ENCODE measurements around the gene SMU1.
A peak's percentile ranks its signal among the peaks of the same experiment; 100 is the strongest.

Gene SMU1

DNA sequence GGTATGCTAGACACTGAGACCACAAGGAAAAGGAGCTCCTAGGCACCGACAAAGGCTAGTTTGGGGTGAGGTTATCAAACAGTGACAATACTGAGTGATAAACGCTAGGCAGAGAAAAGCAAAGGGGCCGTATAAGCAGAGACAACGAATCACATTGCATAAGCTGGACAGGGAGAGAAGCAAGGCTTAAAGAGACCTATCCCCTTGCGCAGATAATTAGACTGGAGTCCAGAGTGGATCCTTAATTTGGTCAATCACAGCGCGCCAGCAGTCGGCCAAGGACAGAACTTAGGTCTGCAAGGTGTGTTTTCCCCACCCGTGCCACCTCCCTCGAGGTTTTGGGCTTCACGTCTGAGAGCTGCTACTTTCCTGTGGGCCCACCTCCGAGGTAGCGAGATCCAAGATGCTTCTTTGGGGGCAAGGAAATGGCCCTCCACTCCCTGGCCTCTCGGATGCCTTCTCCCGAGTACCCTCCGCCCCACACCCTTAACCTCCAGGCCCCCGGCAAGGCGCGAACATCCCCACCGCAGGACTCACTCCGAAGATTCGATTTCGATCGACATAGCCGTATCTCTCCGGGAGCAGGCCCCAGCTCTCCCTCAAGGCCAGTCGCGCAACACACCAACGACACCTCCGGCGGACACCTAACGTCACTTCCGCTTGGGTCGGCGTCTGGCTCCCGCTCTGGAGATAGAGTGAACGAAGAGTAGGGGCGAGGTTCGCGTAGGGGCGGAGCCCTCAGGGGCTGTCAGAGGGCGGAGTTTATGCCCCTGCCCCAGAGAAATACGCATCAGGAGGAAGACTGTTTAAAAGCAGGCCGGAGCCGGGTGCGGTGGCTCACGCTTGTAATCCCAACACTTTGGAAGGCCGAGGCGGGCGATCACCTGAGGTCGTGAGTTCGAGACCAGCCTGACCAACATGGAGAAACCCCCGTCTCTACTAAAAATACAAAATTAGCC, at the start of gene SMU1:
Gene SMU1, minus strand, starts transcription at position 629 of the 959 bp plus-strand sequence. Its CDS starts 66 bp downstream, at position 563.
- DNase-seq: peak; percentile 97

DNA sequence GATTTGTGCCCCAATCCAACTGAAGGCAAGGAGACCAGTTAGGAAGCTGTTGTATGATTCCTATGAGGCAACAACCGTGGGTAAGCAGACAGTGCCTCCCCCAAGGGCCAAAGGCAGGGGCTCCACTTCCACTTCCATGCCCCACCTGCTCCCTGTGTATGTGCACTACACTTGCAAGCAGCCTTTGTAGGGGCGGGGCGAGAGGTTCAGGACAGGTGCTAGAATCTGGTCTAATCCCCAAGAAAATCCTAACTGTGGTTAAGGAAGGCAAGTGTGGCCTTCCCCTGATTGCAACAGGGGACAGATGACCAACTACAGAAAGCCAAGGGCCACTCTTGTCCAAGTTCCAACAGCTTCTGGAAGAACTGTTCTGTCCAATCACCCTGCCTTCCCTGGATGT, 49.0 kb upstream of the SMU1 start:
- no peak for DNase-seq

DNA sequence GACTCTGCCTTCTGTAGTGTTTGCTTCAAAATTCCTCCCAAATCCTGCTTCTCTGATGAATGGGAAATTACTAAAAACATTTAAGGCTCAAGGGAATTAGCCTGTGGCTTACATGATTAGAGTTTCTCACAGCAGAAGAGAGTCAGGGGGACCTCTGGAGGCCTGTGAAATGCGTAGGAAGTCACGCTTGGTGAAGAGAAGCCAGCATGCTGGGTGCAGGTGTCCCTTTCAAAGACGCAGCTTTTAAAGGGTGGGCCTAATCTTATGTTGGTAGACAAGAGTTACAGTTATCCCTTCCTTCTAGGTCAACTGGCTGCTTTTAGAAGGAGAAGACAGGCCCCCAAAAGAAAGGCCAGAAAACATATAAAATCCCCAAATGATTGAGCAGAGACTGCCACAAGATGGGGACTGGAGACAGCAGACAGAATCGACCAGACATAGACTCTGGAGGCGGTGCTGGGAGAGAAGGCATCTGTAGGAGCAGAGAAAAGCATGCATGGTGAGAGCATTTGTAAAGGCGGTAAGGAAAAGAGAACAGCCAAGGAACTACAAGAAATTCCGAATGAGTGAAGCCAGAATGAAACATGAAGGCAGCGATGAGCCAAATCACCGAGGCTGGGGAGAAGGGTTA, 48.4 kb upstream of the SMU1 start:
- DNase-seq: no peak

DNA sequence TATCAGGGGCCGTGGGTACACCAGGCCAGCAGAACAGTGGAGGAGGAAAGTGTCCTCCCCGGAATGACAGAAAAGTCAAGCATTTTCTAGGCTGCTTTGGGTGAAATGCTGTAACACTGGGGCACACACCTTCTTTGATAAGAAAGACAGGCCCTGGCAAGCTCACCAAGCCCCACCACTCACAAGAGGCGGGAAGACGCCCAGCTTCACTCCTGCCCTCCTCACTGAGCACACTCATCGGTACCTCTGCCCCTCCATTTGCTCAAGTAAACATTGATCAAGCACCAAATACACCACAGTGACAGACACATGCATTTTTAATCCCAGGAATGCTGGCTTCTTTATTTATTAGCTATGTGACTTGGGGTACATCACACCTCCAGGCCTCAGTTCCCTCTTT, 47.6 kb upstream of the SMU1 start:
- no peak for DNase-seq

DNA sequence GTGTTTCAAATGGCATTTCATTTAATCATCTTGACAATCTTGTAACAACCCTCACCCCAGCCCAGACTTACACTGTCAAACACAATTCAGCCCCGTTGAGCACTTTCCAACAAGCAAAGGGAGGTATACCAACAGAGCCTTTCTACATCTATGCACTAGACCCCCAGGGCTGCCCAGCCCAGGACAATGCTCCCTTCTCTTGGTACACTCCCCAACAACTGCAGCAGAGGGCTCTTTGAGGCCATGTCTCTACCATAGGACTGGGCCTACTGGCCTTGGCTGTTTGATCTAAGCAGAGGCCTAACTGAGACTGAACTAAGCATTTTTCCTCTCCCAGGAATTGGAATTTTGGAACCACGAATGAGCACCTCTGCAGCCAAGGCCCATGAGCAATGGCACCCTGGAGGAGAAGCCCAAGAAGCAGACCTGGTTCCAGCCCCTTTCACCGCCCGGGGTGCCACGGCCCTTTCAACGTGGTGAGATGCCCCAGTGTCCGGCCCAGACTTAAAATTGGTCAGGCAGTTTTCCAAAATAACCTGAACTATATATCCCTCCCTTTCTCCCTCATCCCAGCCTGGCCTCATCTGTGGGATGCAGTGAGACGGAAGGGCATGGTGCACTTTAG, 47.0 kb upstream of the SMU1 start:
- DNase-seq: no peak

DNA sequence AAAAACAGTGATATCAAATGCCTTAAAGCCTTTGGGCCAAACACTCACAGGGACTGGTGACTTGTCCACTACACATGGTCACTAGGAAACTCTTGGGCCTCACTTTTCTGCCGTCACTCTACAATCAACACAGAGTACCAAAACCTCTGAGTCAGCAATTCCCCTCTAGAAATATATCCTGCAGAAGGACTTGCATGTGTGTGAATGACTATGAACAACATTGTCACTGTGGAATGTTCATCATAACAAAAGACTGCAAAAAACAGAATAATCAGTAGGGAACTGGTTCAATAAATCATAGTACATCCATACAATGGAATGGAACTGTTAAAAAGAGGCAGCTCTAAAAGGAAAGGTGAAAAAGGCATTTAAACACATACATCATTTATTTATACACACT, 44.1 kb upstream of the SMU1 start:
- no peak for DNase-seq

DNA sequence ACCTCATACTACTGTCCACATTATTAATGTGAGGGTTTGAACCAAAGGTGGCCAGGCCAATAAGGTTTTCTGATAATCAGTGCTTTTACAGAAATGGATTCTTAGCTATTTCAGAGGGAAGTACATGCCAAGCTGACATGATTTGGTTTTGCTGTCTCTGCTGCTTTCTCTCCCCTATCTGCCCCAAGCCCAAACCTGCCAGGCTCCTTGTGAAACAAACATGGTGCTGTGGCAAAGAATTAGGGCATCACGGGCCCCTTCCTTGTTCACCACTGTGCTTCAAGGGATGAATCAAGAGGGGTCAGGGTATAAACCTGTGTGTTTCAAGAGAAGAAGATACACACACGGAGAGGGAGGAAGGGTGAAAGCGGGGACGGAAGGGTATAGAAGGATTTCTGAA, 41.3 kb upstream of the SMU1 start:
- no peak for DNase-seq

DNA sequence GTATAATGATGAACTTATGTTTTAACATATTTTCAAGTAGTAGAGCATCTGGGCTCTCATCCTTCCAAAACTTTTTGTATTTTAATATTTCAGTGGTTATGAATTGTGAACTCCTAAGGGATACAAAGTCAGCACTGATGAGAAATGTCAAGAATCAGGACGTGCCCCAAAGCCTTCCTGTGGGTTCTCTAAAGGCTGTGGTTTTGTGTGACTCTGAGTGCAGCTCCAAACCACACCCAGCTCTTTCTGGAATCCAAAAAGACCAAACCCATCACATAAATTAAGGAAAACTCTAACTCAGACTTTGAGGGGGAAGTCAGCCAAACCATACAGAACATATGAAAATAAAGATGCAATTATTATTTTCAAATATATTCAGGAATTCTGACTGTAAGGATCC, 40.8 kb upstream of the SMU1 start:
- DNase-seq: no peak

DNA sequence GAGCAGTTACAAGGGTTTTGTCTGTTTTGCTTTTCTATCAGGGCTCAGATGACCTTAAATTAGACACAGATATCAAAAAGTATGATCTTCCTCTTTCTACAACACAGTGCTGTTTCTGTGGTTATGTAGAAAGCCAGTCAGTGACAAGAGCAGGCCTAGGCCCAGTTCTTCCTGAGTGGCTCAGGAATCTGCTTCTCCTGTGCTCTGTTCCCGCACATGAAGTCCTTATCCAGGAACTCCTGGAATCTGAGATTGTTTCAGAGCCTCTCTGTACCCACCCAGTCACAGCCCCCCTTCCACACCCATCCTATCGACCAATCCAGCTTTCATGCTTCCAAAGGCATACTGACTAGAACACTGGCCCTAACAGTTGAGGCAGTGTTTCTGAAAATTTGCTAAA, 40.4 kb upstream of the SMU1 start:
- DNase-seq: no peak

DNA sequence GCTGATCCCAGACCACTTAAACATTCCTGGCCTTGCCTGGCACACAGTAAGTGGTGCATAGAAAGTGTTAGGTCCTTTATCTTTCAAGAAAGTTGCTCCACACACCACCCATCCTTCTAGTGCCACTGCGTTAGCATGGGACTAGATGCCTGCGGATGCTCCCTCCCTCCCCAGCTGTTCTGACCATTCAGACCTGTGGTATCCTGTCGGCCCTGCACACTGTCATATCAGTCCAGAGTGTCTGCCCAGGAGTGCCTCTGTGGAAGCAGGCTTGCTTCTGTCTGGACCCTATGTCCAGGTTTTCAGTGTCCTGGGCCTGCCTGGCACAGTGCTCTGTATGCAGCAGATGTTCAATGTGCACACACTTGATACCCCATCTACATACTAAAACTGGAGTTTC, 38.3 kb upstream of the SMU1 start:
- DNase-seq: no peak

DNA sequence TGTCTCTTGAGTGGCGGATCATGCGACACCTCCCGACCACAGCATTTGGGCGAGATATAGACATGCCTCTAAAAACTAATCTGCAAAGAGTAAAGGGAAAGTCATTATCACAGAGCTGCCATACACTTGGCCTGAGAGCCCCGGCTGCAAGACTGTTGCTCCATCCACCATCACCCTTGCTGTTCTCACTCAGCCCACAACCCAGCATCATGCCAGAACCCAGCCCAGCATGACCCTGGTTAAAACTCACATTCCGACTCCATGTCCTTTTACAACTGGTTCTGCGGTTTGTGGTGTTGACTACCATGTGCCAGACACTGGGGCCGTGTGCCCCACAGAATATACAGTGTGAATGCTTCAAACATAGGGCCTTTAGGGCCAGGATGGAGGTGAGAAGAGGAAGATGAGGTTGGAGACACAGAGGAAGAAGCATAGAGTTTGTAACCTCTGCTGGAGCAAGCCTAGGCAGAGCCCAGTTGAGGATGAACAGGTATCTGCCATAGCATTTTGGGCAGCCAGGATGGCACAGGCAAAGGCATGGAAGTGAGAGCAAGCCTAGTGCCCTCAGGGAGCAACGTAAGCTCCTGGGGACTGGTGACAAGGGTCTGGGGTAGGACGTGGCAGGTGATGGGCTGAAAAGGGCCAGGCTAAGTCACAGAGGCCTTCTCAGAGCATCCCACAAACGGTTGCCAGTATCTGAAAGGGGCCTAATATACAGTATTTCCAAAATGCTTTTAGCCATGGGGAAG, 37.5 kb upstream of the SMU1 start:
- no peak for DNase-seq

DNA sequence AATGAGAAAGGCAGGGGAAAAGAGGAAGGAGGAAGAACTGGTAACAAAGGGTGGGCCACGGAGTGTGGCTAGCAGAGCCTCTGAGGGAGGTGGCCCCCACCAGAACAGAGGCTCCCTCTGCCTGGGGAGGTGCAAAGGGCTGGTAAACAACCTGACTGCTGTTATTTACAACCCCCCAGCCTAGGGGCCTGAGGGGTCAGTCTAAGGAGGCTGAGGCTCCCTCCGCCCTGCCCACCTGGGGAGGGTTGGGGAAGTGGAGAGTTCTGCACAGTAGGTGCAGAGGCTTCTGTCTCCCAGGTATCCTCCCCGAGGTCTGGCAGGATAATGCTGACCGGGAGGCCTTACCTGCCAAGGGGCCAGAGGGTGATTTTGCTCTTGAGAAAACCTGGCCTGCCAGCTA, 35.6 kb upstream of the SMU1 start:
- no peak for DNase-seq

DNA sequence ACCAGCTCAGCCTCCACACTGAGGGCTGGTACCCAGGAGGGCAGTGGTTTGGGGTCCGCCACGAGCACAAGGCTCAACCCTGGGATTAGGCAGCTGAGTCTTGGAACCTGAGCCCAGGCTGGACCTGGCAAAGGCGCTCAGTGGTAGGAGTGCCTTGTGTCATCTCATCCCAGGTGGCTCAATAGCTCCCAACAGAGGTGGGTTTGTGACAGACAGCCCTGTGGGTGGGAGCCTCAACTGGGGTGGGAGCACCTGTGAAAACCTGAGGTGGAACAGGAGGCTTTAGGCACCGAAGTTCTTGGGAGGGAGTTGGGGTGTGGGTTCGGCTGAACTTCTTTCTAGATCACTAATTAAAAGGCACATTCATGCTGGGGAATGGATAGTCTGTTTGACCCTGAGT, 35.2 kb upstream of the SMU1 start:
- DNase-seq: no peak

DNA sequence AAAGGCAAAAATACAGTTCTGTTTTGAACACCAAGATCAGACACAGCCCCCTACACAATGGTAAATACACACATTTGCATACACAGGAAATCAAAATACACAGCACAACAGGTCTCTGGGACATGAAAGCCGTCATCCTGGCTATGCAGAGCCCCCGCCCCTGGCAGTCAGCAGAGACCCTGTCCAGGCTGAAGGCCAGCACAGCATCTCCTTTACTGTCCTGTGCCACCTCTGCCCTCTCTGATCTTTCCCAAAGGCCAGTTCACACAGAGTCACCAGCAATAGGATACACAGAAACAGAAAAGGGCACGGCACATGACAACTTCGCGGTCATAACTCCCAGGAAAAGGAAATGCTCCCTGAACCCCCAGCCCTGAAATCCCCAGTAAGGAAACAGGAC, 34.2 kb upstream of the SMU1 start:
- DNase-seq: no peak

DNA sequence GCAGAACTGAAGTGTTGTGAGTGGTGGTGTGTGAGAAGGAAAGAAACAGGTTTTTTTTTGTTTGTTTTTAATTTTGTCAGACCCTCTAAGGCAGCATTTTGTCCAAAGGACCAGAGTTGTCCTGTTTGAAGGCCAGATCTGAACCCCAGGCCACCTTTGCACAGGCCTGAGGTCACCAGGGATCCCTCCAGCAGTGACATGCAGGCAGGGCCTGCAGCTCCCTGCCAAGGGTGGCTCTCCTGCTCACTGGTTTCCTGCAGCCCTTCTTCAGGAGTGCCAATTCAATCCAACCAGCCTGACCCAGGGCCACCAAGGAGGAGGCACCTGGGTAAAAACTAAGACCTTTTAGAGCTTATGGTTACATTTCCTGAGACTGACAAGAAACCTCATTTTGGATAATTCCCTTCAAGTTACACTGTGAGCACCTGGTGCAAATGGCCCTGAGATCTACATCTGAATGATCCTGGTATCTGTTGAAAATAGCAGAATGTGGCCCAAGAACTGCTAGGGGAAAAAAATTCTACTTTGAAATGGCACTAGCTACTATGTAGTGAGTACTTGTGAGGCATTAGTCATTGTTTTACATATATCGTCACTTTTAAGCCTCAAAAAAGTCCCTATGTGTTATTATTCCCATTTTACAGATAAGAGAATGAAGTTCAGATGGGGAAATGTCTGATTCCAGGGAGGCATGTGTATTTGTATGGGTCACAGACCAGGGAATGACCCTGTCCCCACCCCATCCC, 33.5 kb upstream of the SMU1 start:
- no peak for DNase-seq

DNA sequence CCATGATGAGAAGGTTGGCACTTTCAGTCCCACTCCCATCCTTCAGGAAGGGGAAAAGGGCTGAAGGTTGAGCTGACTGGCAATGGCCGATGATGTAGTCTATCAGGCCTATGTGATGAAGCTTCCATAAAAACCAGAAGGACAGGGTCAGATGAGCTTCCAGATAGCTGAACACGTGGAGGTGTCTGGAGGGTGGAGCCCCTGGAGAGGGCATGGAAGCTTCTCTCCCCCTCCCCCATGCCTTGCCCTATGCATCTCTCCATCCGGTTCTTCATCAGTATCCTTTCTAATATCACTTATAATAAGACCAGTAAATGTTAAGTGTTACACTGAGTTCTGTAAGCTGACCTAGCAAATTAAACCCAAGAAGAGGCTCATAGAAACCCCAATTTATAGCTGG, 32.6 kb upstream of the SMU1 start:
- no peak for DNase-seq

DNA sequence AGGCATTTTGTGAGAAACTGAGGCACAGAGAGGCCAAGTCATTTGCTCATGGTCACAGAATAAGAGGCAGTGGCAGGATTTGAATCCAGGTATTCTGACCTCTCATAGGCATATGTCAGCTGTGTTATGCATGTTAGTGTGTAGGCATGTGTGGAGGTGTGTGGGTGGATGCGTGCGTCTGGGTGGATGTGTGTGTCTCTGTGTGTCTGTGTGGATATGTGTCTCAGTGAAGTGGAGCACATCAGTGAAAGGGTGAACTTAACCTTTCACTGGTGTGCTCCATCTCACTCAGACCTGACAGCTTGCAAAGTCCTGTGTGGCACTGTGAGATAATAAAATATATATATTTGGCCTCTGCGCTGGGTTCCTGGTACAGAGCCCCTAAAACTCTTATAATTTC, 32.0 kb upstream of the SMU1 start:
- DNase-seq: no peak

DNA sequence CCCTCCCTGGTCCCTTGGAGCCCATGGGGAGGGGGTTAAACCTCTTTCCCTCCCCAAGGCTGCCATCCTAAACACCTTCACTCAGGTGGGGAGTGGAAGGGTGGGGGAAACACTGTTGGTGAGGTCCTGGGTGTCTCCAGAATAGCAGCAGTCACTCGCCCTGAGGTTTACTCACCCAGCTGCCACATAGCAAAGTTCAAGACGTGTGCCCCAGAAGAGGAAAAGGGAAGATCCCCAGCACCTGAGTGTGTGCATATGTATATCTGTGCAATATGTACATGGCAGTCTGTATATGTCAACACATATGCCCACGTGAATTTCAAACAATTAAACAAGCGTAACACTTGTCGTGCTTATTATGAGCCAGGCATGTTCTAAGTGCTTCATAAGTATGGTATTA, 31.3 kb upstream of the SMU1 start:
- no peak for DNase-seq

DNA sequence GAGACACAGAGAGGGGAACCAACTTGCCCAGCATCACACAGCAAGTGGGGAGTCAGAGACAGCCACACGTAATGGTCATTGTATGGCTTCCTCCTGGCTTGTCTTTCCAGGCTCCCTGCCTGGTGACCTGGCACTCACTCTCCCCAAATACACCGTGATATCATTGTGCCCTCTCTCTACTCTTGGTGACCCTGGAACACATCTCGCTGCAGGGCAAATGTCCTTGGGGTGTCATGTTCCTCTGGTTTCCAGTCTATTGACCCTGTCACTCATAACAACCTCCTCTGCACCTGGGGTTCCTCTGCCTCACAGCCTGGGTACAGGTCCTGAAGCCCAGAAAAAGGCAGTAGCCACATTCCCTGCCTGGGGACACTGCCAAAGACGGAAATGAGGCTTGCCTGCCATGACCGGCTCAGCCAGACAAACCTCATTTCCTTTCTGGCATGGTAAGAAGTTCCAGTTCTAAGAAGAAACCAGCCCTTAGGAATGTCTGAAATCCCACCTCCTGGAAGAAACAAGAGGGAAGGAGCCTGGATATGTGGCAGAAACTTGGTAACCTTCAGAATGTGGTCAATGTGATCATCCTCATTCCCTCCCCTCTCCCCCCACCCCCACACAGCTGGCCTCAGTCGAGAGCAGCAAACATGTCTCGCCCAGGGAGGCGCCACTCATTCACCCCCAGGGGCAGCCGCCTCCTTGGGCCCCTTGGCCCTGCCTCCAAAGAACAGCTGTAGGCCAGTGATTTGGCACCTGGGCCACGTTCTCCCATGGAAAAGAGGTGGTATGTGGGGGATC, 30.6 kb upstream of the SMU1 start:
- no peak for DNase-seq

DNA sequence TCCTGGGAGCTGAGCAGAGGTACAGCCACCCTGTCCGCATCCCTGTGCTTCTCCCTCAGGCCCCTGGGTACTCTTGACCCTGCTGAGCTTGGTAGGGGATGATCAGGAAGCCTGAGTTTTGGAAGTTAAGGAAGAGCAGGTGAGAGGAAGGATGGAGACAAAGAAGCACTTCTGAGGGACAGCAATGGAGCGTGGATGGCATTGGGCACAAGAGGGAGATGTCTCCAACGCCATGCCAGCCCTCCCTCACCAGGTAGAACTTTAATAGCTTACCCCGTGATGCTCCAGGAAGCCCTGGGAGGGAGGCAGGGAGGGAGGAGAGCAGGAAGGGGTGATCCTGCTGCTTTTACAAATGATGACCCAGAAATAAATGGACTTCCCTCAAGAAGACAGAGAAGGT, 29.9 kb upstream of the SMU1 start:
- DNase-seq: no peak

DNA sequence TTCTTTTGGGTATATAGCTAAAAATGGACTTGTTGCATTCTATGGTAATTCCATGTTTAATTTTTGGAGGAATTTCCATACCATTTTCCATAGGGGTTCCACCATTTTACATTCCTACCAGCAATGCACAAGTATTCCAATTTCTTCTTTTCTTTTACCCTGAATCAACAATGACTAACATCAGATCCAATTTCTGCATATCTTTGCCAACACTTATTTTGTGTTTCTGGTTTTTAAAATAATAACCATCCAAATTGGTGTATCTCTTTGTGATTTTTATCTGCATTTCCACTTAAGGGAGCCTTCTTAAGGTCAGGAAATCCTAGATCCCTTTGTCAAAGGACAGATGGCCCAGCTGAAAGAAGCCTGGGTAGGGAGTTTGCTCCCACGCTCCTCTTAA, 29.5 kb upstream of the SMU1 start:
- no peak for DNase-seq

DNA sequence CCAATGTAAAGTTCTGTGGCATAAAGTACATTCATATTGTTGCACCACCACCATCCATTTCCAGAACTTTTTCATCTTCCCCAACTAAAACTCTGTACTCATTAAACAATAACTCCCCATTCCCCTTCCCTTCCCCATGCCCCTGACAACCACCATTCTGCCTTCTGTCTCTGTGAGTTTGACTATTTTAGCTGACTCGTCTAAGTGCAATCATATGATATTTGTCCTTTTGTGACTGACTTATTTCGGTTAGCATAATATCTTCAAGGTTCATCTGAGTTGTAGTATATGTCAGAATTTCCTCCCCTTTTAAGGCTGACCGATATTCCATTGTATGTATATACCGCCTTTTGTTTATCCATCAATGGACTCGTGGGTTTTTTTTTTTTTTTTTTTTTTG, 29.0 kb upstream of the SMU1 start:
- DNase-seq: no peak

All from RPMI8226 (cell line).